Stimulated activated CD8-positive, alpha-beta memory T cell treated with anti-CD3 and anti-CD28 coated beads, Interleukin-7, amount 100 ng/mL, for 48 hours (primary cell): Measurements from ENCODE around the gene BLMH.
A peak's percentile ranks its signal among the peaks of the same experiment; 100 is the strongest.

Experiments
- DNase-seq, 2 donors: peaks; one replicate each; pipeline ENCODE4 v3.0.0-alpha.2; 2020; ENCODE audit warnings: low read depth in 1 of 2; ENCODE audit errors: extremely low read depth in 1 of 2

The BLMH gene, protein sequence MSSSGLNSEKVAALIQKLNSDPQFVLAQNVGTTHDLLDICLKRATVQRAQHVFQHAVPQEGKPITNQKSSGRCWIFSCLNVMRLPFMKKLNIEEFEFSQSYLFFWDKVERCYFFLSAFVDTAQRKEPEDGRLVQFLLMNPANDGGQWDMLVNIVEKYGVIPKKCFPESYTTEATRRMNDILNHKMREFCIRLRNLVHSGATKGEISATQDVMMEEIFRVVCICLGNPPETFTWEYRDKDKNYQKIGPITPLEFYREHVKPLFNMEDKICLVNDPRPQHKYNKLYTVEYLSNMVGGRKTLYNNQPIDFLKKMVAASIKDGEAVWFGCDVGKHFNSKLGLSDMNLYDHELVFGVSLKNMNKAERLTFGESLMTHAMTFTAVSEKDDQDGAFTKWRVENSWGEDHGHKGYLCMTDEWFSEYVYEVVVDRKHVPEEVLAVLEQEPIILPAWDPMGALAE

DNA sequence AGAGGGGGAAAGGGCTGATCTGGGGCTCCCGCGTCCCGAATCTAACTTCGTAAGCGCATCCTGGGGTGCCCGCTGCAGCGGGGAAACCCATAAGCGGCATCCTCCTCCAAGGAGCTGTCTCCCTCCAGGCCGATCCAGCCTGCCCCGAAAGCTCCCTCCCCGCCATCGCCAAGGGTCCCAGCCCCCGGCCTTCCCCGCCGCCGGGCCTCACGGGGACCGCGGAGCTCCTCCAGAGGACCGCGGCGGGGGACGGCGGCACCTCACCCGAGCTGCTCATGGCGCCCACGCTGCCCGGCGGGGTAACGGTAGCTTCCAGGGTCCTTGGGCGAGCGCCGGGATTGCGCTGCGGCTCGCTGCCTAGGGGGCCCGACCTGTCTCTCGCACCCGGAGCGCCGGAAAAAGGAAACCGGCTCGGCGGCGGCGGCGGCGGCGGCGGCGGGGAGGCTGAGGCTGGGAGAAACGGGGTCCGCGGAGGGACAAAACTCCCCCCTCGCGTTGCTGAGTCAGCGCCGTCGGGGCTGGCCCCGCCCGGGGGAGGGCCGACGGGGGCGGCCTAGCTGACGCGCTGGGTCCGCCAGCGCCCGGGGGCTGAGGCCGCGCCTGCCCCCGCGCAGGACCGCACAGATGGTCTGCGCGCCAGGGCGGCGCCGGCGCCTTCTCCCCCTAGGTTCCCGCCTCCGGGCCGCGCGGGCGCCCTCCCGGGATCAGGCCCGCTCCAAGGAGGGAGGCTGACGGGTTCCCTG lies at the start of gene BLMH:
TSS of gene BLMH (minus strand) at position 402 of the 743 bp plus-strand sequence. CDS start at position 277, 125 bp downstream.
- peak; percentile 70 to 83 for DNase-seq

- DNase-seq: no peak
These were observed 49.1 kb upstream of the BLMH start for GRCh38 chr17:30340801-30341356.

DNA sequence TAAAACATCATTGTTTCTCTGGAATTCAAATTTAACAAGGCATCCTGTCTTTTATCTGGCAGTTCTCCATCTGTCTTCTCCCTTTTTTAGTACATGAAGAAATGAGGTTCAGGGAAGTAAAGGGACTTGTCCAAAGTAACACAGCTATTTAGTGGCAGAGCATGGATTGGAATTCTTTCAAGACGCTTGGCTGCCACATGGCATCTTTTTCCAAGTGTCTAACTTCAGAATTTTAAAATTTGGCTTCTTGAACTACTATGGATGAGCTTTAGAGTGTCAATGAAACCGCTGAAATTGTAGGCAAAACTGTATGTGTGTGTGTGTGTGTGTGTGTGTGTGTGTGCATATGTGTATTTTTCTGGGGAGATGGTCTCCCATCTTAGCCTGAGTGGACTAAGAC lies 47.3 kb upstream of the BLMH start:
- no peak for DNase-seq

GRCh38 chr17:30337393-30337999 lies 45.8 kb upstream of the BLMH start:
- no peak for DNase-seq

- DNase-seq: peak in 1 of 2 donors; percentile 29
These were observed 44.8 kb upstream of the BLMH start for GRCh38 chr17:30336369-30337171.

GRCh38 chr17:30334421-30334820 lies 42.7 kb upstream of the BLMH start:
- DNase-seq: no peak

DNA sequence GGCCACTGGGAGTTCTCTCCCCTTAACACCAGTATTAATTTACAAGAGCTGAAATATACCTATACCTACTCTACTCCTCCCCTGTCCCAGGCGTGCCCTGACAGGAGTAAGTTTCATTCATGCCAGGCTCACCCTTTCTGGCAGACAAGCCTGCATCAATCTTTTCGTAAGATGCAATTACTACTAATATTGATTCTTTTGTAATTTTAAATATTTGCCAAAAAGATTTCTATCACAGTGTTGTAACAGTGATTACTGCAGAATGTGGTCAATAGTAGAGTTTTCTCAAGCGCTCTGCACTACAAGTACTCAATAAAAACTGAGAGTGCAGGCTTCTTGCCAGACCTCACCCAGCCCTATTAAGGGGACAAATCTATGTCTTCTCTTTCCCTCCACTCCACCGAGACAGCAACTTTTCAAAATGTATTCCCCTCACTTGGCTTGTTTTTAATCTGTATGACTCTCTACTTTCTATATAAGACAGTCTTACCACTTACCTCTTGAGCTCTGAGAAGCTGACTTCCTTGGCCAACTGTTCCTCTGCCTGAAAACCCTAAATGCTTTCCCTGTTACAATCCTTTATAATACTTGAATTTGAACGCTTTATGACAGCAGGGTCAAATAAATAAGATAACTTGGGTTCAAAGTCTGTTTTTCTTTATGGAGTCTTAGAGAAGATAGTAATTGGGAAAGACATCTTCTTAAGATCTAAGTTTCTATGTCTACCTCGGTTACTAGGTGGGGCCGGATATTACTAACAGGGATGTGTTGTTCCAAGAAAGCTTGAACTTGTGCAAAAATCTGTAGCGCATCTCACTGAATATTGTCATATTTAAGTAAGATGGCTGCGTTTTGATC lies 42.0 kb upstream of the BLMH start, which contains the start of gene TMIGD1:
TSS of gene TMIGD1 (minus strand) at position 555 of the 858 bp plus-strand sequence. CDS start 1,924 bp downstream, outside the sequence.
- DNase-seq: no peak

DNA sequence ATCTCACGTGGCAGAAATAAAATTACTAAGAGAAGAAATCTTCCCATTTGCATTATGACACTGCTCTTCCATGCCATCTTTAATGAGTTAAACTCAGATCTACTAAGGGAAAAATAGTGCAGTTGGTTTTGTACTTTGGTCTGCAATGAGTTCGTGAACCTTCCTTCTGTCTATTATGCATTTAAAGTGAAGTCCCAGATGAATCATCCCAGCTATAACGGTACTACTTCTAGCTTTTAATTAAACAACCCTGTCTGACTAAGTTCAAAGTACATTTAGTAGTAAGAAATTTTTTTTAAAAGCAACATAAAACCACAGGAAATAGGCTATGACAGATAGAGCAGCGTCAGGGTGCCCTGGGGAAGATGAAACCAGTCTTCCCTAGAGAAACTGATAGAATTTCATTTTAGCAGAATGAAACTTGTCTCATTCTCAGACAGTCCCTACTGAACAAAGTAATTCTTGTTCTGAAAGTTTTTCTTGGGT lies 40.4 kb upstream of the BLMH start:
- peak in 1 of 2 donors; percentile 45 for DNase-seq

DNA sequence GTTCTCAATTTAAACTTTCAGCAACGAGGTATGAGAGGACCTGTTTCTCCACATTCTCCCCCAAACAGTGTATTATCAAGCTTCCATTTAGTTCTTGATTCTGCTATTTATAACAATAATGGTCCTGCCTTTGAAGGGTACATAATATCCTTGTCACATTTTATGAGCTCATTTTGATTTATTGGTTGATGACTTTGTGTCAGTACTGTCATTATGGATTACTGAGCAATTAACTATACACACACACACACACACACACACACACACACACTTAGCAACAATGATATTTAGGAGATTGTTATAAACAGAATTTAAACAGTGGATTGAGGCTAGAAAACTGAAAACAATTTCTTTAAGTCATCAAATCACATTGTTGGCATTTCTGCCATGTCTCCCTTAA lies 35.1 kb upstream of the BLMH start:
- no peak for DNase-seq

DNA sequence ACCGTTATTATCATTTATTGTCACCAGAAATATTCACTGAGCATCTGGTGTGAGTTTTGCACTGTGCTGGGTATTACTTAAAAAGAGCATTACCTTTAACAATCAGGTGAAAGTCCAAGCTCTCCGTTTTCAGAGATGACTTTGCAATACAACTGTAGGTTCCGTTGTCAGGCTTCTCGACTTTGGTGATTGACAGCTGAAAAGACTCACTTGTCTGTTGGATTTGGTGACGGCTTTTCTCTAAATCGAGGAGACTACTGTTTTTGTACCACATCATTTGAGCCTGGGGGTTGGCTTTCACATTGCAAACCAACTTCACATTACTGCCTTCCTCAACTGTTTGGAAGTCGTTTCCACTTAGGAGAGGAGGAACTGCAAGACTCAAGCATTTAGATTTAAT lies 33.0 kb upstream of the BLMH start:
- DNase-seq: no peak

DNA sequence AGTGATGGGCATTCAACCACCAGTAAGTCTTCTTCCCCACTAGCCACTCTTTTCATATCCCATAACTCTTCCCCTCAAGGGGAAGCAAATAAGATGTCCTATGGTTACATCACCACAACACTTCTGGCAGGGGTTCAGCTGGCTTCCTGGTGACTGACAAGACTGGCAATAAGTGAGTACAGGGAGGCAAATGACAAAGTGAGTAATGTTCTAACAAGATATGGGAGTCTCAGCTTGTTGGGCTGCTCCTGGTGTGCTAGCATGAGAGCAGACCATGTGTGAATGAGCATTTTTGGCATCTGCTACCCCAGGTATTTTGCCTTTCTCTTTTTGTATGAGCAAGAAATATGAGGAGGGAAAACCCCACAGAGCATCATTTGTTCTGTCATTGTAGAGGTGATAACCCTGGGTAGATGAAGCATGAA lies 32.2 kb upstream of the BLMH start:
- DNase-seq: no peak

DNA sequence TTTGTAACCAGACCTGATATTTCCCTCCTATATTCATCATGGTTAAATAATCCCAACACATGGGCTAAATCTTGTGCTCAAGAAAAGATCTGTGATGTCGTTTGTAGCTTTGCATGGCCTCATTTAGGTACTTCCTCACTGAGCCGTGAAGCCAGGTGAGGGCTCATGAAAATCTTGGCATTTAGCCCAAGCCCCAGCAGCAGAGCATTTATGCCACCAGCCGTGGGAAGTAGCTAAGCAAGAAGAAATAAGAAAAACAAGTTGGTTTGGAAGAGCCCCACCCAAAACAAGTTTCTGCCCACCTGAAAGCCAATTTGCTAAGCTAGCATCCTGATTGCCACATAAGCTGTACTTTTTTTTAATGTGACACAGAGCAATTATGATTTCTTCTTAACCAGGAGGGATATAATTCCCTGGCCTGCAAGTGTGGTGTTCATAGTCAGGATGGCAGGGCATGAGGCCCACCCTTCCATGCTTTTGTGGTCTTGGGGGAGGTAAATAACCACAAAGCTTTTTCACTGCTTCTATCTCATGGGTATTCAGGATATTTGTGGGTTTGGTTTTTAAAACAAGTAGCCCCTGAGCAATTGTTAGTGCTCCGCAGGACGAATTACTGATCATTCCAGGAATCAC lies 31.6 kb upstream of the BLMH start:
- DNase-seq: no peak

- DNase-seq: no peak
These were observed 29.6 kb upstream of the BLMH start for GRCh38 chr17:30321314-30321713.

- DNase-seq: no peak
These were observed 26.4 kb upstream of the BLMH start for GRCh38 chr17:30318155-30318554.

DNA sequence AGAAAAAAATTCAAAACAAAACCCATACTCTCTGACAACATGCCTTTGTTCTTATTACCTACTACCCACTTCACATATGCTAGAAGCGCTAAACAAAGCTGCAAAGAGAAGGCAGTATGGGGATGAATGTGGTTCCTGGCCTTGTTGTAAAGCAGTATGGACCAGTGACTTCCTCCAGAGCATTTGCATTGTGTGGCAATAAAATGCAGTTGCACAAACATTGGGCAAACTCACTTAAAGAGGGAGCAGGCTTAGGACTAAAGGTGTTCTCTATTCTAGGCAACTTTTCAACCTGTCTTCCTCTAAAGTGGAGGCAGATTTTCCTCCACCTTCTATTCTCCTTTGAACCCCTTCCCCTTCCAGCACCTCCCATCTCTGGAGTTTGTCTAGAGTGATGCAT lies 25.0 kb upstream of the BLMH start:
- DNase-seq: no peak

- DNase-seq: no peak
These were observed 23.4 kb upstream of the BLMH start for GRCh38 chr17:30315106-30315505.

GRCh38 chr17:30314474-30314873 lies 22.7 kb upstream of the BLMH start:
- no peak for DNase-seq

DNA sequence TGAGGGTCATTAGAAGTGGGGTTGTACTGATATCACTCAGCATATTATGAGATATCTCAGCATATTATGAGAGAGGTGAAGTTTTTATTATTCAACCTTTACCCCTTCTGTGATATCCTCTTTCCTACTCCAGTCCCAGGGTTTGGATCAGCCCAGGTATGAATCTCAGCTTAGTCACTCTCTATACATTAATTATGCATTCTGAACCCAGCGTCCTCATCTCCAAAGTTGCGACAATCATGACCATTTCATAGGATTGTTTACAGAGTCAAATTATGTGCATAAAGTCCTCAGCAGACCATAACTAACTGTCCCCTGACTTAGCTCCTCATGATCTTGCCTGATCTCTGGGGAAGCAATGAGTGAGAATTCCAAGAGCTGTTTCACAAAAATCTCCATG lies 20.5 kb upstream of the BLMH start:
- no peak for DNase-seq

GRCh38 chr17:30310562-30310961 lies 18.8 kb upstream of the BLMH start:
- DNase-seq: no peak
